Omental fat pad (tissue), 4 donors: ENCODE measurements around the gene PTPRD. TPM values are rescaled to one million over a fixed set of nuclear protein-coding genes. Genes with fewer than 3 reads are reported as not detected.

Experiments used
- ATAC-seq: fragments of 150-250 bp; one replicate; pipeline ENCODE4 v1.9.1; 2016; ENCODE audit warnings: mild to moderate bottlenecking, moderate library complexity; ENCODE audit not compliant: low FRiP score
- DNase-seq: peaks from one replicate; pipeline ENCODE4 v3.0.0-alpha.2; 2019; ENCODE audit warnings: low spot score
- CTCF ChIP-seq, 3 donors: fragments of 450-650 bp; IDR thresholded peaks; one replicate each; pipeline ENCODE4 v1.5.1; 2016 to 2017; ENCODE audit warnings: antibody characterized with exemption in 3 of 3, mild to moderate bottlenecking in 3 of 3, moderate library complexity in 2 of 3
- total RNA-seq, 4 donors: library from RNA; depleted of rRNA; stranded (reverse); fragments of >200 nt; gene quantifications; one replicate each; pipeline ENCODE4 v1.1.0, GENCODE V29; 2016

PTPRD gene
- total RNA-seq, 4 donors from 2014 or later, result 3.5 to 34.2 (median 11.2) TPM

GRCh38 chr9:10172476-10172875, 440.3 kb downstream of the PTPRD start:
- DNase-seq, result no peak
- TF ChIP-seq CTCF (IDR thresholded peaks at IDR 0.05), result no peak
- ATAC-seq, result no peak

GRCh38 chr9:10168241-10168640, 444.6 kb downstream of the PTPRD start:
- no peak for TF ChIP-seq CTCF (IDR thresholded peaks at IDR 0.05)
- DNase-seq (no peak), ATAC-seq (no peak)

- no peak for DNase-seq
- ATAC-seq, result no peak
- no peak for TF ChIP-seq CTCF (IDR thresholded peaks at IDR 0.05)
These were observed 464.0 kb downstream of the PTPRD start for GRCh38 chr9:10148796-10149195.

GRCh38 chr9:10146517-10147331, 466.1 kb downstream of the PTPRD start:
- TF ChIP-seq CTCF (IDR thresholded peaks at IDR 0.05), result no peak
- no peak for ATAC-seq
- DNase-seq, result no peak

GRCh38 chr9:10144355-10144754, 468.4 kb downstream of the PTPRD start:
- DNase-seq, result no peak
- no peak for ATAC-seq

GRCh38 chr9:10135553-10135952, 477.2 kb downstream of the PTPRD start:
- TF ChIP-seq CTCF (IDR thresholded peaks at IDR 0.05), result no peak
- no peak for ATAC-seq
- DNase-seq, result no peak

More at GRCh38 chr9:10144355-10144754, 468.4 kb downstream of the PTPRD start:
- no peak for TF ChIP-seq CTCF (IDR thresholded peaks at IDR 0.05)

- ATAC-seq, result no peak
- TF ChIP-seq CTCF (IDR thresholded peaks at IDR 0.05), result no peak
- DNase-seq, result no peak
These were observed 478.5 kb downstream of the PTPRD start for GRCh38 chr9:10134266-10134665.
